GM18951 (cell line): ENCODE measurements around the gene SLC35F3.

Experiments
- POLR2A ChIP-seq: IDR thresholded peaks from 4 replicates; pipeline ENCODE4 v1.6.1; 2011; ENCODE audit warnings: mild to moderate bottlenecking; ENCODE audit not compliant: insufficient read length, insufficient read depth; ENCODE audit errors: extremely low read depth
- in situ Hi-C: fragments of 300-500 bp; cut with MboI; formaldehyde crosslinking; loops from one replicate; pipeline ENCODE4 v1.12.0; 2022; ENCODE audit warnings: low sequenced_read_pairs, mixed read lengths, inconsistent platforms; ENCODE audit not compliant: unreplicated experiment

SLC35F3 gene

DNA sequence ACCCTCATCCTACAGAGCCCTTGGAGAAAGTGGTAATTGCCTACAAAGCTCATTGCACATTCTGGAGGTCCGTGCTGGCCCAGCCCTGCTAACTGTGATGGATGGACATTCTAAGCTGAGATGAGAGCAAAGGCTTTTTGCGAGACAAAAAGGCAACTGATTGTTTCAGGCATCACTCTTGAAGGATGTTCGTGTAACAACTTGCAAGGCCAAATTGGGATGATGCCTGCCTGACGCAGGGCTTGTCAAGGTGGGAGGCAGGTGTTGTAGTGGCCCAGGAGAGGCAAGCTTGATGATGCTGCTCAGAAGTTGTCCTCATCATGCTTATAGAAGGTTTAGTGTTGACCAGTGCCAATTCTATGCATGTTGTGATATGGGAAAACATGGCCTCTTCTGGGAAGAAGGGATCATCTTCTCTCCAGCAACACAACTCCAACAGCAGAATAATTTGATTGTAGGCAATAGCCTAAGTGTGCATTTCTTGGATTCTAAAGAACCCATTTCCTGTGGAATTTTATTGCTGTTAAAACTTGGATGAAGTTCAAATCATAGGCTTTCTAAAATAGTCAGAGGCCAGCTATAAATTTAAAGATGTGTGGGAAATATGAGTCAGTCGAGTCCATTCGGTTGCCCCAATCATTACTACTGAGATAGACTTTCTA lies 366.2 kb downstream of the SLC35F3 start:
- no peak for TF ChIP-seq POLR2A
- in situ Hi-C loops: no loop called here

DNA sequence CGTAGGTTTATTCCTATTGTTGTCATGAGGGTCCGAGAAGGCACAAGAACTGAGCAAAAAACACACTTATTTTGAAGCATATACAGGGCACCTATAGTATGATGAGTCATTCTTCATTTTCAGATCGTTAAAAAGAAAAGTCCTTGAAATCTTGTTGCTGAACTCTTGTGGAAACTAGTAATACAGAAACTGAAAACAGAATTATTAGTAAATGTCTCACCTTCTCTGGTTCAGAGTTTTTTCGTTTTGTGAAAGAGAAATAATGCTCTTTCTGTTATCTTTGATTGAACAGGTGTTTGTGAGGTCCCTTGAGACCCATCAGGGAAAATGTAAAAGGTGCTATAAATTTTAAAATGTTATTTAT lies 366.7 kb downstream of the SLC35F3 start:
- in situ Hi-C loops: no loop called here

DNA sequence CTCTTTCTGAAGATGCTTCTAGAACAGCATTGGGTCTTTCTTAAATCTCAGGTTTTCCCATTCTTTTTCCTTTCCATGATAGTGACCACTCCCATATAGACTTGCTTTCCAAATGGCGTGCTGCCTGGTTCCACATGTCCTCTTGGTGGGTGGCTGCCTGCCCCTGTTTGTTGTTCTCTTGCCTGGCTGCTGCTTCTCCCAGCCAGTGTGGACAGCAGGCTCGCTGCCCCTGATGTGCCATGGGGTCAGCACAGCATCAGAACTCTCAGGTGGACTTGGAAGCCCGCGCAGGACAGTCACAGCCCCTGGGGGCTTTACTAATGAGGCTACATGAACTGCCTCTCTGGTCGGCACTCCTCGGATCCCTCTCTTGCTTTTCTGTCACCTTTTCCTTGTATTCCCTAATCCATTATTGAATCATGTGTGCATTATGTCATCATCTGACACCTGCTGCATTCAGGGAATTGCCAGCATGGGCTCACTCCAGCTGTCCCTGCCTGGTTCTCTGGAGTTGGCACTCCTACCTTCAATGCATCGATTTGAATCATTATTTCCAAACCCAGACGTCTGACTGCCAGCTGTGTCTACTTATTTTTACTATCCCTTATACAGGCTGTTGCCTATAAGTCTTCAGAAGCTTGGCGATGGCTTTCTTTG lies 368.3 kb downstream of the SLC35F3 start:
- TF ChIP-seq POLR2A: no peak
- in situ Hi-C loops: no loop called here

More for the DNA sequence above, 366.7 kb downstream of the SLC35F3 start:
- no peak for TF ChIP-seq POLR2A

DNA sequence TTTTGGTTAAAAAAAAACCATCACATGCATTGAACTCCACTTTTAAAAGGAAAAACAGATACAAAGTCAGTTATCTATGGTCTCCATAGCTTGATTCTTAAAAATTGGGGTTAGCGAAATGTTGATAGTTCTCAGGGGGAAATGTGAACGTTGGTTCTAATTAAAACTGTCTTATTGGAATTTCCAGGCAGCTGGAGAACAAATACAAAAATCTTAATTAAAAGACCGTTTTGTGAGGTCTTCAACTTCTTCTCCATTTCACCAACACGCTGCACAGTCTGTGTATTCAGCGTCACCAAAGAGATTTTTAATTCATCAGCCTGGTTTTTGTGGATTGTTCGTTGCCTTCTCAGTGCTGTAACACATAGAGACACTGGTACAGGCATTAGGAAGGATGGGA lies 369.5 kb downstream of the SLC35F3 start:
- in situ Hi-C loops: no loop called here

DNA sequence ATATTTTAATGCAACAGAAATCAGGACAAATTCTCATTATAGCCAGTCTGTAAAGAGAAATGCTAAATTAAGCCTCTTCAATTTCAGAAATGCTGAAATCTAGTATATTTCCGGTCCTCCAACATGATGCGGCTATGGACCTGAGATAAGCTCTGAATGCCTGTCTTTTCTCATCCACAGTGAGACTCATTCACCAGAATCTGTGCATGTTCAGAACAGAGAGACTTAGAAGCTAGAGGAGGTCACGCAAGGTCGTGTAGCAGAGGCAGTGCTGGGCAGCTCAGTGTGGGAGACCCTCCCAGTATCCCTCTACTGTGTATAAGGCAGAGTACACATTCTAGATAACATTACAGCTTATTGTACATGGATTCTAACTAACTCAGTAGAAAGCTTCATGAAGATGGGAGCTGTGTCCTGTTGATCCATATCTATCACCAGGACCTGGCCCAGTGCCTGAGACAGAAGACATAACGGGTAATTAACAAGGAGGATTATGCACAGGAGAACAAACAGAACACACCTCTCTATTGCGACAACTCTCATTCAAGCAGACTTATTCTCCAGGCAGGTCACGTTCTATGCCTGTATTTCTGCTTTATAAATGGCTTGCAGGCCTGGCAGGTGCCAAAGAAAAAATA lies 371.8 kb downstream of the SLC35F3 start:
- in situ Hi-C loops: no loop called here
- TF ChIP-seq POLR2A: no peak

More for the DNA sequence above, 369.5 kb downstream of the SLC35F3 start:
- TF ChIP-seq POLR2A: no peak

DNA sequence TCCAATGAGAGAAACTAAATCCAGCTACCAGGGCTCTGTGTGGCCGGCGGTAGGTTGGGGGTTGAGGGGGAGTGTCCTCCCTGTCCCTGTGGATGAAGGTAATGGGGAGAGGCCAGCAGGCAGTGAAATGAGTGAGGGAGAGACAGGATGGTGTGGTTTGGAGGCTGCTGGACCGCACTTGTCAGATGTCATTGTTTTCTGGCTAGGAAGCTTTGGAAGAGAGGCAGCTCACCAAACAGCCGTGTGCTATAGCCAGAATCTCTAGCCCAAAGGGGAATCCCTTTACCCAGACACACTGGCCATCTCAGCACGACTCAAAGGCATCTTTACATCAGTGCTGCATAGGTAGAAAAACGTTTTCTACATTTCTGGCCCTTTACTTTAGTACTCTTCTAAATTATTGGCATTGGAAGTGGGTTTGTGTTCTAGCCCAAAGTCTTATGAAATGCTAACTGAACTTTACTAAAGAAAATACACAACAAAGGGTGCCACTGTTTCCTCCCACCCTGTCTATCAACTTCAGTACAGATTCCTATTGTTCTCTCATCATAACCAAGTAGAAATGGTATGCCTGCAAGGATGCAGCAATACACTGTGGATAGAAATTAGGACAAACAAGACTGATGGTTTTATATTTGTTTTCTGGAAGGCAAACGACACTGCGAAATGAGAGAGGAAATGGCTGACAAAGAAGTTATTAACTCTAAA lies 372.8 kb downstream of the SLC35F3 start:
- TF ChIP-seq POLR2A: no peak
- in situ Hi-C loops: no loop called here

DNA sequence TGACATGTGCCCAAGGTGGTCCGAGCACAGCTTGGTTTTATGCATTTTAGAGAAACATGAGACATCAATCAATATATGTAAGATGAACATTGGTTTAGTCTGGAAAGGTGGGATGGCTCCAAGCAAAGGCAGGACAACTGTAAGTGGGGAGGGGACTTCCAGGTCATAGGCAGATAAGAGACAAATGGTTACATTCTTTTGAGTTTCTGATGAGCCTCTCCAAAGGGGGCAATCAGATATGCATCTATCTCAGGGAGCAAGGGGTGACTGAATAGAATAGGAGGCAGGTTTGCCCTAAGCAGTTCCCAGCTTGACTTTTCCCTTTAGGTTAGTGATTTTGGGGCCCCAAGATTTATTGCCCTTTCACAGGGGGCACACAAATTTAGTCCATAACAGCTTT lies 374.5 kb downstream of the SLC35F3 start:
- in situ Hi-C loops: no loop called here
- TF ChIP-seq POLR2A: no peak

DNA sequence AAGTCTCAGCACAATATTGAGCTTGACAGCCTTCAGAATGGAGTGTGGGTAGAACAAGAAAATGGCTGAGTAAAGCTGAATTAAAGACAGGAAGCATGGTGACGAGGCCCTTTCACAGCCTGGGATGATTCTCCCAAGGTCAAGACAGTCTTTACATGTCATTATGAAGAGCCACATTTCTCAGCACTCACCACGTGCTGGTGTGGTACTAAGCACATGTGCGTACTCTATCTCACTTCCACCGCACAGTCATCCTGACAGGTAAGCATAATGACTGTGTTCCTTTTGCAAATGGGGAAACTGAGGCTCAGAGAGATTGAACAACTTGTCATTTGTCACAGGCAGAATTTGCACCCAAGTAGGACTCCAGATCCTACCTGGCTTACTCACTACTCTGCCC lies 376.0 kb downstream of the SLC35F3 start:
- no peak for TF ChIP-seq POLR2A
- in situ Hi-C loops: no loop called here

DNA sequence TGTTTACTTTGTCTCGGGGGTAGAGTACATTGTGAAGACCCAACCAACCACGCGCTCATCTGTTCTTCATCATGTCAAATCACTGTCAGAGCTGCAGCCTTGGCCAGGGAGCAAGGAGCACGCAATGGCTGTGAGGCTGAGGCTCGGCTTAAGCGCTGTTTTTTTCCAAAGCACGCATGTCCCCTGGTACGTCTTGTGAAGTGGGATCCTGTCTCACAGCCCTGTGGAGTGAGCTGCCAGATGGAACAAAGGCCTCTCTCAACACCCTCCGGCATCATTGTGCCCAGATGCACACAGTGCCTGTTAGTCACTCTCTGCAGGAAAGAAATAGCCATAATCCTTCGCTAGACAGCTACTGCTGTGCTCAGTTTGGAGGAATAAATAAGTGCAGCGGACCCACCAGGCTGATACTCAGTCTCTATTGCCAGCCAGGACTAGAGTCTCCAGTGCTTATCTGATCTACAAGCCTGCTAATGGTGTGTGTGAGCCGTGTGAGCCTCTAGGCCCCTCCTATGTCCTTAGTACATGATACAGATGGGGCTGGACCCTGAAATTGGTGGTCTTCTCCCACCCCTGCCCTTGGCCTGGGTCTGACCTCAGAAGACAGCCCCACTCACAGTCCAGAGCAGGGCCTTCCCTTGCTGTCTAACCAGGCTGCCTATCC lies 377.5 kb downstream of the SLC35F3 start:
- in situ Hi-C loops: no loop called here
- TF ChIP-seq POLR2A: no peak

DNA sequence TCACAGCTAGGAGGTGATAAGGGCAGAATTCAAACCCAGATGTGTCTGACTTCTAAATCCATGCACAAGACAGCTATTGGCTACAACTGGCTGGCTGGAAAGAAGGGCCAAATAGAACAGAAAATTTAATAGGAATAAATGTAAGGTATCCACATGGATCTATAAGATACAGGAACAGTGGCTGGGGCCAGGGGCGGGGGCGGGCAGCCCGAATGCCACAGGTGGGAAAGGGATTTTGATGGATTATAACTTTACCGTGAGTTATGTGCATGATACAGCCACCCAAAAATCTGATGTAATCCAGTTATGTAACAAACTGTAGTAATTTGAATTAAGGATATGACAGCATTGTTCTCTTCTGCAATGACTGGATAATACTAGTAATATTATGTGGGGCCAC lies 381.7 kb downstream of the SLC35F3 start:
- in situ Hi-C loops: no loop called here
- no peak for TF ChIP-seq POLR2A

DNA sequence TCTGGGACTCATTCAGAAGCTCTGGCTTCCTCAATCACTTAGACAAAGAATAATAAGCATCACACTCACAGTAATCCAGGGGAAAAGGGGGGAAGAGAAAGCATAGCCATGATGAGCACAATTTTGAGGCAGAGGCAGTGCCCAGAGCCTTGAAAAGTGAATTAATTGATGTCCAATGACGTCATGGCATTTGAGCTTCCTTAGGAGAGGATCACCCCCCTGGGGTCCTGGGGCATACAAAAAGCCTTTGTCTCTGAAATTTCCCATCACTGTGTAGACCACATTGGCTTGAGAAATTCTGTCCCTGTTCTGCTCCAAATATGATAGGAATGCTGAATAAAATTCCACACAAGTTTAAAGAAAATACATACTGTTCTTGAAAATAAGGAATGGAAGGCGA lies 384.5 kb downstream of the SLC35F3 start:
- in situ Hi-C loops: no loop called here
- TF ChIP-seq POLR2A: no peak

DNA sequence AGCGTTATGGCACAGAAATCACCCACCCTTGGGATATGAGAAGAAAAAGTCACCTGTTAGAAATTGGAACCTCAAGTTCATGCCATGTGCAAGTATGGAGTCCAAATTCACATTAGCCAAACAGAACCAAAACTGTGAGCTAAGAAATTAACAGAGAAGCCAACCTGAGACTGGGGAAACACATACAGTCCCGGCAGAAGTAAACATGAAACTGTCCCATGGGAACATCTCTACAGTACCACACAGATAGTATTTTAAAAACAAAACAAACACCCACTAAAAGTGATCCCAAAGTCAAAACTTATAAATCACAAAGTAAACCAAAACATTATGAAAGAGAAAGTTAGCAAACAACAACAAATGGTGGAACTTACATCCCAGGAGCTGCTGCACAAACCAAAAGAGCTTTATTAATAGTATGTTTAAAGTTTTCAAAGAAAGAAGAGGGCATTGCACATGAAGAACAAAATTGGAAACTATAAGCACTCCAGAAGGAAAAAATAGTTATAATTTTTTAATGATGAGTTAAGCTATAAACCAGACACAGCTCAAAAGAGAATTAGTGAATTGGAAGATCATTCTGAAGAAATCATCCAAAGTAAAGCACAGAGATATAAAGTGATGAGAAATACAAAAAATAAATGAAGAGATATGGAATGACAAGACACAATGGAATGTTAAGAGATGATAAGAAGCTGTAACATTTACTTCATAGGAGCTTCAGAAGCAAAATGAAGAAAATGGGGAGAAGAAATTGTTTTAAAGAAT lies 385.2 kb downstream of the SLC35F3 start:
- in situ Hi-C loops: loop anchor here (10.0 kb wide), 1 partner anchor 75 kb away; no protein-coding TSS in a partner anchor
- TF ChIP-seq POLR2A: no peak

DNA sequence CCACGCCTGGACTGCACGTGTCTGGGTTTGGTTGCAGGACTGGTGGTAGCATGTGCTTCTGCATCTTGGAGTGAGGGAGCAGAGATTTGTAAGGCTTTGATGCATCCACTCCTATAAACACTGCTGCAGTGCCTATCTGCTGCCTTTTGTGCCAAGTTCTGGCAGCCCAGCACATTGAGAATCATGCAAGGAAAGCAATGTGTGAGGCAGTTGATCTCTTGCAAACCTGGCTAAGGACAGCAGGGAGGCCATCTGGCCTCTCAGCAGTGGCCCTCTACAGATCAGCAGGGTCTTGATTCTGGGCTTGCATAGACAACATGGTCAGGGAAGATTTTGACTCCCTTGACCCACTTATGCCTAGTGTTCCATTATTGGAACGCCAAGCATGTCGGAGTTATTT lies 387.5 kb downstream of the SLC35F3 start:
- in situ Hi-C loops: loop anchor here (10.0 kb wide), 1 partner anchor 77 kb away; no protein-coding TSS in a partner anchor
- no peak for TF ChIP-seq POLR2A

DNA sequence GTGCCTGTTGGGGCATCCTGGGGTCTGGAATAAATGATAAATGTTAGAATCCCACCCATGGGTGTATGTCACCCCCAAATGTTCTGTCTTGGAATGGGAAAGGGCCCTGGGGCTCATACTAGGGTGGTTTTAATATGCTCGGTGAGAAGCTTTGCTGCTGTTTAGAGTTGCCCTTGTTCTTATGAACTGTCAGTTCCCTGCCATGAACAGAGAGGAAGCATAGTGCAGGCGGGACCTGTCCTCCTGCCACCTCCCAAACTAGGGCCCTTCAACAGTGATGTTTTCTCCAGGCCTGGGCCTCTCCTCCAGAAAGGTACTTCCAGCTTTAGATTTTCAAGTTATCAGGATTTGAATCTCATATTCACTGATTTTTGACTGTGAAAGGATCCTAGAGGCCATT lies 388.1 kb downstream of the SLC35F3 start:
- no peak for TF ChIP-seq POLR2A
- in situ Hi-C loops: loop anchor here (10.0 kb wide), 1 partner anchor 78 kb away; no protein-coding TSS in a partner anchor
